GM18520 (cell line): ENCODE data around the gene POFUT1.

Experiments
- ATAC-seq: cut with Tn5 transposase; IDR thresholded peaks from one replicate; pipeline ENCODE4 v1.9.1; 2021; ENCODE audit not compliant: unreplicated experiment

Gene POFUT1

DNA sequence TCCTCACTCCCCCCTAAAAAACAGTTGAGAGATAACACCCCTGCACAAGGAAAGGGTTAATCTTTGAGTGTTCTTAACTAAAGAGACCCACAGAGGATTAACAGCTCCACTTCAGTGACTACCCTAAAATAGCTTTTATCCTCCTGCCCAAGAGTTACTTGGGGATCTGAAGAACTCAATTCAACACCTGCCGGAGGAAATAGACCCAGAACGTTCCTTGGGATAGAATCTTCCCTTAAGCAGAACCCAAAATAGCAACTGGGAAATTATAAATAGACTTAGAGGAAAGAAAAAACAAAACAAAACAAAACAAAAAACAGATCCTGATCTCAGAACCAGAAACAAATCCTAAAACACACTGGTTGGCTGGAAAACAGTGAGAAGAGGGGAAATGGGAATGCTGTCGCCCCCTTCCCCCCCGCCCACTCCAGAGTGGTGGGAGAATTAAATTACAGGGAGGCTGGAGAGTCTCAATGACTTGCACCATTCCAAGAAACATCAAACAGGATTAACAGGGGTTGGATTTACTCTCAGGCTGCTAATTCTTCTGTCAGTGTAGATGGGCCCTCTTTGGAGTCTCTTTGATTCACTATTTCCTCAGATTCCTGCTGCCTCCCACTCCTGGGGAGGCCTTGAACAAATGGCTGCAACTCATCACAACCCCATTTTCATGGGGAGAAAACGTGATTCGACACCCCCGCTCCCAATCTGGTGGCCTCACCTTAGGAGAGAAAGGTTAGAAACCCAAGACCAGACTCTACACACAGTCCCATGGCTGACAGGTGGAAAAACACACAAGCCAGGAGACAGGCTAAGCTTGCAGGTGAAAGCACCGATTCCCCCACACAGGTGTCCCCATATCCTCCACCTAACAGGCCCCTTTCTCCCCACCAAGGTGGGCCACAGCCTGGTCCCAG lies 1.6 kb upstream of the POFUT1 start:
- no peak for ATAC-seq

DNA sequence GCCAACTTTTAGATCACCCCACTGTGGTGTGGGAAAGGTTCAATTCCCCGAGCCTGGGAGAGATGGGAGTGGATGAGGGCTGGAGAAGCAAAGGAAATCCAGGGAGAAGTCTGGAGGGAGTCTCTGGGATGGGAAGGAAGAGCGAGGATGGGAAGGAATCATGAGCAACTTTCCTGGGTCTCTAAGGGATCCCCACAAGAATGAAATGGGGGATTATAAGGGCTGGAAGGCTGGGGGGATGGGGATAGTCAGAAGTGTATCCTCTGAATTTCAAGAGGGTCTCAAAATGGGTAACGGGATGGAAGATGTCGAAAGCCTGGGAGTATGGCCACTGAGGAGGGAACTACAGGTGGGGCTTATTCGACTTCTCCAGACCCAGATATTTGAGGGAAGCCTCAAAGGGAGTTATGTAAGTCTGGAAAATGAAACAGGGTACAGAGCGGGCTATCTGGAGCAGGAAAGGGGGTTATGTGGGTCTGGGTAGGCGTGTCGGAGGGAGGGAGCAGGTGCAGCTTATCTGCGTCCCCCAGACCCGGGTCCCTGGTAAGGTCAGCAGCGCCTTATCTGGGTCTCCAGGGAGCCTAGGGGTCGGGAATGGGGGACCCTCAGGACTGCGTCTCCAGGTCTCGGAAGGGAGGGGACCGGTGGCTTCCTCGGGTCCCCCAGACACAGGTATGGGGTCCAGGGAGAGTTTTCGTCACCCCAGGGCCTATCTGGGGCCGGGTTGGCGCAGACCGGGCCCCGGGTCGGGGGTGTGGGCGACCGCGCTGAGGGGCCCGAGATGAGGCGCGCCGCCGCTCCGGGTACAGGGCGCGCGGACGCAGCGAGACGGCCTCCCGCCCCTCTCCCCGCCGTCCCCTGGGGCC lies 687 bp upstream of the POFUT1 start:
- ATAC-seq: no peak

GRCh38 chr20:32208499-32209154 lies 947 bp downstream of the POFUT1 start:
- ATAC-seq: no peak

GRCh38 chr20:32209850-32210605 lies 2.3 kb downstream of the POFUT1 start:
- no peak for ATAC-seq

GRCh38 chr20:32213870-32214269 lies 6.2 kb downstream of the POFUT1 start:
- ATAC-seq: no peak

- no peak for ATAC-seq
These were observed 7.5 kb downstream of the POFUT1 start for GRCh38 chr20:32215147-32215546.

DNA sequence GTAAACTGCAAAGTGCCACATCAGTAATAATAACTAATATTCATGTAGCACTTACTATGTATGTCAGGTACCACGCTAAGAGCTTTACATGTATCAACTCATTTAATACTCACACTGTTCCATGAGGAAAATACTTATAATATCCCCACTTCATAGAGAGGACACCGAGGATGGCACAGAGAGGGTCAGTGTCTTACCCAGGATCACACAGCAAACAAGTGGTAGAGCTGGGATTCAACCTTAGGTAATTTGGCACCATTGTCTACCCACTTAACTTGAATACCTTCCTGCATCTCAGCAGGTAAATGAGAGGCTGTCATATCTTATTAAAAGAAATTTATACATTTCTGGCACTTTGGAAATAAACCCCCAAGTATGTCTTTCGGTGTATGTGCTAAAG lies 8.0 kb downstream of the POFUT1 start:
- ATAC-seq: no peak

GRCh38 chr20:32216179-32217142 lies 8.8 kb downstream of the POFUT1 start:
- no peak for ATAC-seq

- no peak for ATAC-seq
These were observed 10.6 kb downstream of the POFUT1 start for GRCh38 chr20:32218156-32218900.

DNA sequence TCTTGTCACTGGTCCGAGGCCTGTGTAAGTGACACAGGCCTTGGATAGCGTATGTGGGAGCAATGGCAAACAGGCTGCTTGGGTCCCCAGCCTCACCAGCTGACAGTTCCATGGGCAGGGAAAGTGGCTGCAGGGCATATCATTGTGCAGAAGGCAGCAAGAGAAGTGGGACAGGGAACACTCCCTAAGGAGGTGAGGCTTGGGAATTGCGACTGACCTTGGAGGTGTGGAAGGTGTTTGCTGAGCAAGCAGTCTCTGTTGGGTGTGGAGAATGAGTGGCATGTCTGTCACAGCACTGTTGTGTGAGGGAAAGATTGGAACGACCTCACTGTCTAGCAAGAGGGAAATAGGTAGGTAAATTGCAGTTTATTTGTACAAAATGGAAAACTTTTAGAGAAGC lies 16.8 kb downstream of the POFUT1 start:
- no peak for ATAC-seq

GRCh38 chr20:32226391-32226790 lies 18.7 kb downstream of the POFUT1 start:
- ATAC-seq: no peak

DNA sequence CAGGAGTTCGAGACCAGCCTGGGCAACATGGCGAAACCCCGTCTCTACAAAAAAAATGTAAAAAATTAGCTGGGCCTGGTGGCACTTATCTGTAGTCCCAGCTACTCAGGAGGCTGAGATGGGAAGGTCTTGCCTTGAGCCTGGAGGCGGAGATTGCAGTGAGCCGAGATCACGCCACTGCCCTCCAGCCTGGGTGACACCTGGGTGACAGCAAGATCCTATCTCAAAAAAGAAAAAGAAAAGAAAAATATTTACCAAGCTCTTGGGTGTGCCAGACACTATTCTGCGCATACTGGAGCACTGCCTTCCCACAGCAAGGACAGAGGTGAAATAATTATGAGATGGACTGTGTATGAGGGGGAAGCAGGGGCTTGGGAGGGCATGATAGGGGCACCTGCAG lies 19.6 kb downstream of the POFUT1 start:
- ATAC-seq: no peak

DNA sequence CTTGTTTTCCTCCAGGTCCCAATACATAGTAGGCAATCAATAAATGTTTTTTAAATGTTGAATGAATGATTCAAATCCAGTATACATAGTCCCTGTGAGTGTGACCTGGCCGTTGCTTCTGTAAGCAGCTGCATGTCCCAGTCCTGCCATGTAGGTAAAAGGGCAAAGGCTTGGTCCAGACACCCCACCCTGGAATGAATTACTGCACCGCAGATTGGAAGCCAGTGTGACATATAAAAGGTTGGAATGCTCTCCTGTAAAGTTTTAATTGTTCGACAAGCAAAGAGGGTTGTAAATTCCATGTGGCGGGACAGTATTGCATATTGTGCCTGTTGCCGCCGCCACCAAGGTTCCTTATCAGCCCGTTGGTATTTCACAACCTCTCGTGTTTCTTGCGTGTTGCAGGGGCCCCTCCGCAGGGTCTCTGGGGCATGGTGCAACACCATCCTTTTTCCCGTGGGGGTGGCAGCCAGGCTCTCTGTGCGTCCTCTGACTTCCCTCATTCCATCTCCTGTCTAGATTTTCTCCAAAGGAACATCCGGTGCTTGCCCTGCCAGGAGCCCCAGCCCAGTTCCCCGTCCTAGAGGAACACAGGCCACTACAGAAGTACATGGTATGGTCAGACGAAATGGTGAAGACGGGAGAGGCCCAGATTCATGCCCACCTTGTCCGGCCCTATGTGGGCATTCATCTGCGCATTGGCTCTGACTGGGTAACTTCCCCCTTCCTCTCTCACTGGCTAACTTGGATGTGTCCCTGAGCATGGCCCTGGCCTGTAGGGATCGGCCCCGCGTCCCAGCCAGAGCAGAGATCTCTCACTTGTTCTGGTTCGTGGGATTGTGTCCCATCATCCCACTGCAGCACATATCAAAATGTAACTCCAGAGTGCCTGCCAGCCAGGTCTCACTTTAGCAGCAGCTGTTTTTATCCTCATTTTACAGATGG lies 20.3 kb downstream of the POFUT1 start:
- ATAC-seq: no peak

GRCh38 chr20:32229251-32229747 lies 21.6 kb downstream of the POFUT1 start:
- ATAC-seq: no peak

DNA sequence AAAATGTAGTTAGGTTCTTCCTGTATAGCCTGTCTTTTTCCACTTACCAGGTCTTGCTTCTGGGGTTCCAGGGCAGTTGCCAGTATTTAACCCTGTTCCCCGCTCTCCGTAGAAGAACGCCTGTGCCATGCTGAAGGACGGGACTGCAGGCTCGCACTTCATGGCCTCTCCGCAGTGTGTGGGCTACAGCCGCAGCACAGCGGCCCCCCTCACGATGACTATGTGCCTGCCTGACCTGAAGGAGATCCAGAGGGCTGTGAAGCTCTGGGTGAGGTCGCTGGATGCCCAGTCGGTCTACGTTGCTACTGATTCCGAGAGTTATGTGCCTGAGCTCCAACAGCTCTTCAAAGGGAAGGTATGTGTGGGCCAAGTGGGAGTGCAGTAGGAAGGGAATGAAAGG lies 23.0 kb downstream of the POFUT1 start:
- no peak for ATAC-seq

- ATAC-seq: no peak
These were observed 23.6 kb downstream of the POFUT1 start for GRCh38 chr20:32231245-32231644.

DNA sequence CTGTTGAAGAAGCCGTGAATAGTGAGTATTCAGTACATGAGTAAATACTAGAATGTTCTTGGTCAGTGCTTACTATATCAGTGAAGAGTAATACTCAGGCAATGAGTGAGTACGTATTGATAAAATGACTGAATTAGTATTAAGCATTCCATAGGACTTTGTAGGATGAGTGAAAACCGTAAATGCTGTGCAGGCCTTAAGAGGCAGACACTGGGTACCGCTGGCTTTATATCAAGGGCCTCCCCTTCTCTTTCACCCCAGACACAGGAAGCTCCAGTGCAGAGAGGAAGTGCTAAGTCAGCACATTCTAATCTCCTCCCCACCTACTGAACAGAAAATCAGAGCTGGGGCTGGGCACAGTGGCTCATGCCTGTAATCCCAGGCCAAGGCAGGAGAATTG lies 24.2 kb downstream of the POFUT1 start:
- ATAC-seq: no peak
